Measurements from ENCODE around the gene CYP27C1.
"Not testable (repeated sequence)": the region's sequence is repeated elsewhere in the genome, so short reads cannot be mapped to it uniquely, and the experiment has no call there.

- not testable (repeated sequence) for TF ChIP-seq CTCF, POLR2A (IDR thresholded peaks at IDR 0.05)
Observed at GRCh38 chr2:127214201-127214600, 5.9 kb downstream of the CYP27C1 start.

Measured in lower leg skin (tissue), 3 donors.